Measurements from ENCODE around the gene KIF2B.

The KIF2B gene

GRCh38 chr17:53822764-53823163 is at the start of gene KIF2B:
Gene KIF2B (plus strand): TSS chr17:53822927. CDS start chr17:53823034, 107 bp downstream.
- Histone ChIP-seq H3K27me3 (ENCODE audit: low read length) (no peaks in the 10 kb centered on the region), H2AFZ (ENCODE audit: low read depth, low read length, severe bottlenecking) (no peak within 1 kb of the TSS), H3F3A (ENCODE audit: insufficient read depth) (no peaks in the 10 kb centered on the region), H3K79me2 (ENCODE audit: insufficient read depth, low read length) (no peaks in the 10 kb centered on the region), H3K9ac (ENCODE audit: low read length) (no peak within 1 kb of the TSS), H3K4me3 (ENCODE audit: insufficient read depth, low read length, poor library complexity, severe bottlenecking) (no peak within 1 kb of the TSS), H4K20me1 (ENCODE audit: low read depth, low read length) (no peaks in the 10 kb centered on the region), H3K4me2 (ENCODE audit: low read depth, low read length, poor library complexity, severe bottlenecking) (no peak within 1 kb of the TSS), H3K36me3 (ENCODE audit: low read length) (no peaks in the 10 kb centered on the region), H3K27ac (ENCODE audit: low read depth, low read length) (no peak within 1 kb of the TSS), H3K9me3 (ENCODE audit: insufficient read depth, low read length) (no peaks in the 10 kb centered on the region), H3K9me2 (replicated peaks; ENCODE audit: insufficient read depth, low read length) (no peaks in the 10 kb centered on the region)
- no peak for TF ChIP-seq EZH2phosphoT487 (conservative IDR thresholded peaks at IDR 0.05; ENCODE audit: low read length)
- TF ChIP-seq, protein P1, sequence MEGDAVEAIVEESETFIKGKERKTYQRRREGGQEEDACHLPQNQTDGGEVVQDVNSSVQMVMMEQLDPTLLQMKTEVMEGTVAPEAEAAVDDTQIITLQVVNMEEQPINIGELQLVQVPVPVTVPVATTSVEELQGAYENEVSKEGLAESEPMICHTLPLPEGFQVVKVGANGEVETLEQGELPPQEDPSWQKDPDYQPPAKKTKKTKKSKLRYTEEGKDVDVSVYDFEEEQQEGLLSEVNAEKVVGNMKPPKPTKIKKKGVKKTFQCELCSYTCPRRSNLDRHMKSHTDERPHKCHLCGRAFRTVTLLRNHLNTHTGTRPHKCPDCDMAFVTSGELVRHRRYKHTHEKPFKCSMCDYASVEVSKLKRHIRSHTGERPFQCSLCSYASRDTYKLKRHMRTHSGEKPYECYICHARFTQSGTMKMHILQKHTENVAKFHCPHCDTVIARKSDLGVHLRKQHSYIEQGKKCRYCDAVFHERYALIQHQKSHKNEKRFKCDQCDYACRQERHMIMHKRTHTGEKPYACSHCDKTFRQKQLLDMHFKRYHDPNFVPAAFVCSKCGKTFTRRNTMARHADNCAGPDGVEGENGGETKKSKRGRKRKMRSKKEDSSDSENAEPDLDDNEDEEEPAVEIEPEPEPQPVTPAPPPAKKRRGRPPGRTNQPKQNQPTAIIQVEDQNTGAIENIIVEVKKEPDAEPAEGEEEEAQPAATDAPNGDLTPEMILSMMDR (IDR thresholded peaks at IDR 0.05; ENCODE audit: insufficient read depth, low read length, poor library complexity, severe bottlenecking): no peak

GRCh38 chr17:53780320-53780719 is 42.4 kb upstream of the KIF2B start:
- no peaks in the 10 kb centered on the region for H3K27me3 ChIP-seq (ENCODE audit: low read length)
- no peaks in the 10 kb centered on the region for H3F3A ChIP-seq (ENCODE audit: insufficient read depth)
- H3K4me3 ChIP-seq (ENCODE audit: insufficient read depth, low read length, poor library complexity, severe bottlenecking): no peak overlapping the region
- no peaks in the 10 kb centered on the region for H3K9me2 ChIP-seq (replicated peaks; ENCODE audit: insufficient read depth, low read length)
- no peaks in the 10 kb centered on the region for H4K20me1 ChIP-seq (ENCODE audit: low read depth, low read length)
- no peak overlapping the region for H3K4me2 ChIP-seq (ENCODE audit: low read depth, low read length, poor library complexity, severe bottlenecking)
- H3K9ac ChIP-seq (ENCODE audit: low read length): no peak overlapping the region
- H3K79me2 ChIP-seq (ENCODE audit: insufficient read depth, low read length): no peaks in the 10 kb centered on the region
- no peak overlapping the region for H2AFZ ChIP-seq (ENCODE audit: low read depth, low read length, severe bottlenecking)
- H3K36me3 ChIP-seq (ENCODE audit: low read length): no peaks in the 10 kb centered on the region
- TF ChIP-seq, protein P1 (IDR thresholded peaks at IDR 0.05; ENCODE audit: insufficient read depth, low read length, poor library complexity, severe bottlenecking): no peak
- TF ChIP-seq EZH2phosphoT487 (conservative IDR thresholded peaks at IDR 0.05; ENCODE audit: low read length): no peak
- H3K9me3 ChIP-seq (ENCODE audit: insufficient read depth, low read length): no peaks in the 10 kb centered on the region
- H3K27ac ChIP-seq (ENCODE audit: low read depth, low read length): no peak overlapping the region

- Histone ChIP-seq H3K9ac (ENCODE audit: low read length) (no peak overlapping the region), H4K20me1 (ENCODE audit: low read depth, low read length) (no peaks in the 10 kb centered on the region), H3K79me2 (ENCODE audit: insufficient read depth, low read length) (no peaks in the 10 kb centered on the region), H3K27me3 (ENCODE audit: low read length) (no peaks in the 10 kb centered on the region), H3K9me3 (ENCODE audit: insufficient read depth, low read length) (no peaks in the 10 kb centered on the region), H3K36me3 (ENCODE audit: low read length) (no peaks in the 10 kb centered on the region), H3K9me2 (replicated peaks; ENCODE audit: insufficient read depth, low read length) (no peaks in the 10 kb centered on the region), H3F3A (ENCODE audit: insufficient read depth) (no peaks in the 10 kb centered on the region), H3K27ac (ENCODE audit: low read depth, low read length) (no peak overlapping the region), H3K4me2 (ENCODE audit: low read depth, low read length, poor library complexity, severe bottlenecking) (no peak overlapping the region), H3K4me3 (ENCODE audit: insufficient read depth, low read length, poor library complexity, severe bottlenecking) (no peak overlapping the region), H2AFZ (ENCODE audit: low read depth, low read length, severe bottlenecking) (no peak overlapping the region)
- no peak for TF ChIP-seq EZH2phosphoT487 (conservative IDR thresholded peaks at IDR 0.05; ENCODE audit: low read length)
- TF ChIP-seq, protein P1 (IDR thresholded peaks at IDR 0.05; ENCODE audit: insufficient read depth, low read length, poor library complexity, severe bottlenecking): no peak
Observed at GRCh38 chr17:53791551-53791950, 31.2 kb upstream of the KIF2B start.

Data from SU-DHL-6 (cell line).